ENCODE results near the gene LRMDA. TPM values are rescaled to one million over a fixed set of nuclear protein-coding genes. Genes with fewer than 3 reads are reported as not detected.

LRMDA gene
- total and polyA plus RNA-seq, 2 of the 13 experiments (the other 11 are each of a cell fraction or from before 2014, with no cell fraction given): 13.4 to 22.0 TPM

DNA sequence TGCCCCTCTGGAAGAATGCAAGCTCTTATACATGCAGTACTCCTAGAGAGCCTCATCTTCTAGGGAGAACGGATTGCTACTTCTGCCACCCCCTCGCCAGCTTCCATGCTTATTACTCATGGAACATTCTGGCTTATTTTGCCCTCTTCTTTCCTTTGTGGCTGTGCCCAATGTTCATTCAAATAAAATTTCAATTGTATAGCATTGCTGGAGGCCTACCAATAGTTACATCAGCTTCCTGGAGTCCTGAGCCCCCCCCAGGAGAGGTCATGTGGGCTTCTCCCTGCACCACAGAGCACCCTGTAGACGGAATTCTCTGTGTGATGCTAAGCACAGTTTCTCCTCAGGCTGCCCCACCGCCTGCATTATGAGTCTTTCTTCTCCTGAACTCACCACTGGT, 1112.2 kb downstream of the LRMDA start:
- Histone ChIP-seq H3K9ac (ENCODE audit: insufficient read depth, low read depth, low read length) (no peak overlapping the region), H2AFZ (ENCODE audit: low read length) (no peak overlapping the region), H3K27ac (ENCODE audit: extremely low read length, insufficient read depth, low read length) (no peak overlapping the region), H3K4me1 (ENCODE audit: insufficient read depth, low read length) (no peaks in the 10 kb centered on the region), H3K4me3 (replicated peaks in 1 of 3; ENCODE audit: insufficient read depth in 1 of 3, low read depth in 2 of 3, low read length in 3 of 3) (no peak overlapping the region), H3K4me2 (ENCODE audit: low read depth, low read length) (no peak overlapping the region), H3K36me3 (replicated peaks in 1 of 2; ENCODE audit: control insufficient read depth in 1 of 2, insufficient read depth in 2 of 2, low read length in 2 of 2) (no peaks in the 10 kb centered on the region), H3K79me2 (ENCODE audit: insufficient read depth, low read length) (no peaks in the 10 kb centered on the region), H4K20me1 (ENCODE audit: insufficient read depth, low read length) (no peaks in the 10 kb centered on the region), H3K27me3 (ENCODE audit: control insufficient read depth in 1 of 2, insufficient read depth in 2 of 2, low read length in 2 of 2) (no peaks in the 10 kb centered on the region), H3K9me3 (ENCODE audit: low read length) (no peaks in the 10 kb centered on the region)
- ChIA-PET POLR2A (no interaction called here), CTCF (ENCODE audit: low intra/inter-chr PET ratio, low total read pairs) (no interaction called here)
- in situ Hi-C loops (cut with HindIII; ENCODE audit: extremely low pct_ligation_motif_present, low pct_unique_long_range_greater_than_20kb): no loop called here
- no peak for FAIRE-seq
- no peak for ATAC-seq
- no peak for DNase-seq (ENCODE audit: low spot score)
- WGBS (ENCODE audit: low lambda C conversion rate): 68% methylated on average over 4 of the region's 4 CpGs
- no TSS peak for BruUV-seq (replicated peaks)
- TF ChIP-seq NFE2 (CRISPR knock-in tag; IDR thresholded peaks at IDR 0.05): no peak
- TF ChIP-seq ARHGAP35 (CRISPR knock-in tag; IDR thresholded peaks at IDR 0.05; ENCODE audit: borderline replicate concordance): no peak
- intact Hi-C loops (cut with micrococcal nuclease; ENCODE audit: unreplicated experiment): loop anchor here (10.0 kb wide), 1 partner anchor 229 kb away; no protein-coding TSS in a partner anchor

- Histone ChIP-seq H3K27ac (ENCODE audit: extremely low read length, insufficient read depth, low read length) (no peak overlapping the region), H3K27me3 (ENCODE audit: control insufficient read depth in 1 of 2, insufficient read depth in 2 of 2, low read length in 2 of 2) (no peaks in the 10 kb centered on the region), H3K4me3 (replicated peaks in 1 of 3; ENCODE audit: insufficient read depth in 1 of 3, low read depth in 2 of 3, low read length in 3 of 3) (no peak overlapping the region), H3K79me2 (ENCODE audit: insufficient read depth, low read length) (no peaks in the 10 kb centered on the region), H4K20me1 (ENCODE audit: insufficient read depth, low read length) (no peaks in the 10 kb centered on the region), H3K4me1 (ENCODE audit: insufficient read depth, low read length) (no peaks in the 10 kb centered on the region), H3K36me3 (replicated peaks in 1 of 2; ENCODE audit: control insufficient read depth in 1 of 2, insufficient read depth in 2 of 2, low read length in 2 of 2) (no peaks in the 10 kb centered on the region), H2AFZ (ENCODE audit: low read length) (no peak overlapping the region), H3K9ac (ENCODE audit: insufficient read depth, low read depth, low read length) (no peak overlapping the region), H3K9me3 (ENCODE audit: low read length) (no peaks in the 10 kb centered on the region), H3K4me2 (ENCODE audit: low read depth, low read length) (no peak overlapping the region)
- intact Hi-C loops (cut with micrococcal nuclease; ENCODE audit: unreplicated experiment) (loop anchor here (5.0 to 10.0 kb wide), 3 partner anchors 230 to 1137 kb away; no protein-coding TSS in a partner anchor), in situ Hi-C loops (cut with HindIII; ENCODE audit: extremely low pct_ligation_motif_present, low pct_unique_long_range_greater_than_20kb) (no loop called here)
- BruUV-seq (replicated peaks): no TSS peak
- CTCF ChIA-PET (ENCODE audit: low intra/inter-chr PET ratio, low total read pairs): no interaction called here
- POLR2A ChIA-PET: no interaction called here
- ATAC-seq: no peak
- FAIRE-seq: no peak
- WGBS (ENCODE audit: low lambda C conversion rate): 4% methylated on average over 1 of the region's 1 CpG
- no peak for DNase-seq (ENCODE audit: low spot score)
- TF ChIP-seq ZNF597 (CRISPR knock-in tag; IDR thresholded peaks at IDR 0.05): no peak
- no peak for TF ChIP-seq ZNF709 (CRISPR knock-in tag; IDR thresholded peaks at IDR 0.05)
- no peak for TF ChIP-seq ZNF646 (CRISPR knock-in tag; IDR thresholded peaks at IDR 0.05)
- TF ChIP-seq, protein P1, sequence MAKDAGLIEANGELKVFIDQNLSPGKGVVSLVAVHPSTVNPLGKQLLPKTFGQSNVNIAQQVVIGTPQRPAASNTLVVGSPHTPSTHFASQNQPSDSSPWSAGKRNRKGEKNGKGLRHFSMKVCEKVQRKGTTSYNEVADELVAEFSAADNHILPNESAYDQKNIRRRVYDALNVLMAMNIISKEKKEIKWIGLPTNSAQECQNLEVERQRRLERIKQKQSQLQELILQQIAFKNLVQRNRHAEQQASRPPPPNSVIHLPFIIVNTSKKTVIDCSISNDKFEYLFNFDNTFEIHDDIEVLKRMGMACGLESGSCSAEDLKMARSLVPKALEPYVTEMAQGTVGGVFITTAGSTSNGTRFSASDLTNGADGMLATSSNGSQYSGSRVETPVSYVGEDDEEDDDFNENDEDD (CRISPR knock-in tag; IDR thresholded peaks at IDR 0.05; ENCODE audit: borderline replicate concordance): no peak
- no peak for TF ChIP-seq ZBTB3 (CRISPR knock-in tag; IDR thresholded peaks at IDR 0.05; ENCODE audit: borderline replicate concordance, low read depth)
- TF ChIP-seq ZSCAN21 (CRISPR knock-in tag; IDR thresholded peaks at IDR 0.05; ENCODE audit: borderline replicate concordance): no peak
- TF ChIP-seq ZC3H13 (CRISPR knock-in tag; IDR thresholded peaks at IDR 0.05): no peak
- TF ChIP-seq ZSCAN9 (CRISPR knock-in tag; IDR thresholded peaks at IDR 0.05; ENCODE audit: borderline replicate concordance): no peak
Measured at GRCh38 chr10:76544789-76545188, 1113.4 kb downstream of the LRMDA start.

All from HepG2 (cell line).